Ascending aorta (tissue), 2 donors: ENCODE data around the gene MRNIP. TPM values are rescaled to one million over a fixed set of nuclear protein-coding genes. Genes with fewer than 3 reads are reported as not detected.

Experiments
- DNase-seq, 2 donors: peaks; one replicate each; pipeline ENCODE4 v3.0.0-alpha.2; 2019; ENCODE audit warnings: low spot score in 2 of 2
- H3K27ac ChIP-seq, 2 donors: fragments of 200-600 bp; sonication (generic); one replicate each; pipeline ENCODE4 v1.5.1; 2016 to 2017; ENCODE audit warnings: mild to moderate bottlenecking in 1 of 2
- H3K27me3 ChIP-seq: fragments of 200-600 bp; sonication (generic); one replicate; pipeline ENCODE4 v1.5.1; 2017
- H3K36me3 ChIP-seq, 2 donors: fragments of 200-600 bp; sonication (generic); one replicate each; pipeline ENCODE4 v1.5.1; 2016
- H3K4me1 ChIP-seq, 2 donors: fragments of 200-600 bp; sonication (generic); one replicate each; pipeline ENCODE4 v1.5.1; 2016 to 2017; ENCODE audit warnings: mild to moderate bottlenecking in 1 of 2
- H3K4me3 ChIP-seq, 2 donors: fragments of 200-600 bp; sonication (generic); one replicate each; pipeline ENCODE4 v1.5.1; 2016 to 2017; ENCODE audit warnings: mild to moderate bottlenecking in 1 of 2
- H3K9me3 ChIP-seq, 2 donors: fragments of 200-600 bp; sonication (generic); one replicate each; pipeline ENCODE4 v1.5.1; 2016
- CTCF ChIP-seq, 3 experiments: fragments of 200-600 bp in 2 of 3; fragments of 450-650 bp in 1 of 3; sonication (generic) in 2 of 3; IDR thresholded peaks; one replicate each; pipeline ENCODE4 v1.5.1; 2016 to 2019; ENCODE audit warnings: antibody characterized with exemption in 3 of 3, mild to moderate bottlenecking in 1 of 3, moderate library complexity in 1 of 3
- intact Hi-C: fragments of 100-400 bp; cut with DNase I; formaldehyde crosslinking; loops from one replicate; pipeline ENCODE4 v1.15.1; 2023
- total RNA-seq: library from RNA; depleted of rRNA; stranded (reverse); fragments of >200 nt; gene quantifications from one replicate; pipeline ENCODE4 v1.1.0, GENCODE V29; 2016

MRNIP gene
- total RNA-seq, 1 donor from 2014 or later: 17.3 TPM

- peaks cover 83 to 88% of the 10 kb centered on the region in 2 donors for H3K36me3 ChIP-seq
- H3K4me1 ChIP-seq: peaks cover 0 to 2% of the 10 kb centered on the region in 2 donors
- no peak overlapping the region for H3K4me3 ChIP-seq
- DNase-seq: no peak
- no peak overlapping the region for H3K27ac ChIP-seq
- no peaks in the 10 kb centered on the region for H3K27me3 ChIP-seq
- H3K9me3 ChIP-seq: no peaks in the 10 kb centered on the region
- no peak for TF ChIP-seq CTCF (IDR thresholded peaks at IDR 0.05)
- intact Hi-C loops: no loop called here
Observed at GRCh38 chr5:179834120-179834519, 24.5 kb downstream of the MRNIP start.

- DNase-seq: no peak
- no peaks in the 10 kb centered on the region for H3K9me3 ChIP-seq
- no peaks in the 10 kb centered on the region for H3K27me3 ChIP-seq
- no peak overlapping the region for H3K27ac ChIP-seq
- H3K36me3 ChIP-seq: peaks cover 86 to 90% of the 10 kb centered on the region in 2 donors
- no peak overlapping the region for H3K4me3 ChIP-seq
- intact Hi-C loops: no loop called here
- H3K4me1 ChIP-seq: peaks cover 0 to 4% of the 10 kb centered on the region in 2 donors
- TF ChIP-seq CTCF (IDR thresholded peaks at IDR 0.05): no peak
Observed at GRCh38 chr5:179833709-179834070, 24.9 kb downstream of the MRNIP start.

GRCh38 chr5:179833056-179833708, 25.4 kb downstream of the MRNIP start:
- Histone ChIP-seq H3K27ac (no peak overlapping the region), H3K9me3 (no peaks in the 10 kb centered on the region), H3K4me1 (peaks cover 0 to 4% of the 10 kb centered on the region in 2 donors), H3K36me3 (peaks cover 86 to 90% of the 10 kb centered on the region in 2 donors), H3K4me3 (no peak overlapping the region), H3K27me3 (no peaks in the 10 kb centered on the region)
- intact Hi-C loops: no loop called here
- TF ChIP-seq CTCF (IDR thresholded peaks at IDR 0.05): no peak
- DNase-seq: no peak

- TF ChIP-seq CTCF (IDR thresholded peaks at IDR 0.05): no peak
- H3K4me3 ChIP-seq: no peak overlapping the region
- peaks cover 86 to 90% of the 10 kb centered on the region in 2 donors for H3K36me3 ChIP-seq
- intact Hi-C loops: no loop called here
- no peak overlapping the region for H3K27ac ChIP-seq
- no peaks in the 10 kb centered on the region for H3K27me3 ChIP-seq
- no peaks in the 10 kb centered on the region for H3K9me3 ChIP-seq
- peaks cover 0 to 10% of the 10 kb centered on the region in 2 donors for H3K4me1 ChIP-seq
- DNase-seq: no peak
Observed at GRCh38 chr5:179832039-179832745, 26.4 kb downstream of the MRNIP start.

- Histone ChIP-seq H3K4me3 (no peak overlapping the region), H3K27ac (no peak overlapping the region), H3K27me3 (no peaks in the 10 kb centered on the region), H3K36me3 (peaks cover 86 to 90% of the 10 kb centered on the region in 2 donors), H3K4me1 (peaks cover 0 to 10% of the 10 kb centered on the region in 2 donors), H3K9me3 (no peaks in the 10 kb centered on the region)
- no peak for DNase-seq
- intact Hi-C loops: no loop called here
- no peak for TF ChIP-seq CTCF (IDR thresholded peaks at IDR 0.05)
Observed at GRCh38 chr5:179830818-179831468, 27.7 kb downstream of the MRNIP start.
